GM19099 (cell line): ENCODE data around the gene PTP4A1.

Experiments used
- POLR2A ChIP-seq: IDR thresholded peaks from 3 replicates; pipeline ENCODE4 v1.6.1; 2011; ENCODE audit warnings: low read depth; ENCODE audit not compliant: insufficient read length; ENCODE audit errors: extremely low read depth

The PTP4A1 gene

GRCh38 chr6:63598049-63599036, 26.1 kb downstream of the PTP4A1 start:
- TF ChIP-seq POLR2A, result no peak

DNA sequence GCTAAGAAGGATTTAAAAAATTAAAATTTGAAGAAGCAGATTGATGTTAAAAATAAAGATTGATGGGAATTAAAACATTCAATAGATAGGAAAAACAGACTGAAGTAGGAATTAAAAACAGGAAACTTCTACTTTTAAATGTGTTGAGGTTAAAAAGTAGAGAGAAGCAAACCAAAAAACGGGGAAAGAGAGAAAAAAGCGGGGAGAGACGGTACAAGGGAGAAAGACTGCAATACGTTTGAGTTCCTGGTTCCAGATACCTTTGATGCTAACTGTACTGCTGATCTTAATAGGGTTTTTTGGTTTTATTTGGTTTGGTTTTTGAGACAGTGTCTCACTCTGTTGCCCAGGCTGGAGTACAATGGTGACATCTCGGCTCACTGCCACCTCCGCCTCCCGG, 27.0 kb downstream of the PTP4A1 start:
- TF ChIP-seq POLR2A, result no peak

DNA sequence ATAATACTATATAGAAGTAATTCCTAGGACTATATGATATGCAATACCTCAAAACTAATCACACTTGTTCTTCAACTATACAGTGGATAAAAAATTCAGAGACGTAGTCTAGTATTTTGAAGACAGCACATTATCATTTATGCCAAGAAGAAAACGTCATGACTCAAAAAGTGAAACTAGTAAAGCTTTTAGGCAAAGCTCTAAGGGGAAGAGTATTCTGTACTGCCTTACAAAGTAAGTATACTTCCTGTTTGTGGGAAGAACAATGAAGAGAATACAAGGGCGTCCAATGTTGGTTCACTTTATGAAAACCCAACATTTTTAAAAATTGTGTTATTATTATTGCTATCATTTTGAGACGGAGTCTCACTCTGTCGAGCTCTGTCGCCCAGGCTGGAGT, 27.9 kb downstream of the PTP4A1 start:
- TF ChIP-seq POLR2A, result no peak

DNA sequence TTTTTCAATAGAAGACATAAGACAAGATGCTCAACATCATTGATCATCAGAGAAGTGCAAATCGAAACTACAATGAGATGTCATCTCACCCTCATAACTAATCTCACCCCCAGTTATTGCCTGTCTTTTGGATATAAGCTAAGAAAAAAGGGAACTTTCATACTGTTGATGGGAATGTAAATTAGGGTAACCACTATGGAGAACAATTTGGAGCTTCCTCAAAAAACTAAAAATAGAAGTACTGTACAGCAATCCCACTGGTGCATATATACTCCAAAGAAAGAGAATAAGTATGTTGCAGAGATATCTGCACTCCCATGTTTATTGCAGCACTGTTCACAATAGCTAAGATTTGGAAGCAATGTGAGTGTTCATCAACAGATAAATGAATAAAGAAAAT, 37.0 kb downstream of the PTP4A1 start:
- no peak for TF ChIP-seq POLR2A

DNA sequence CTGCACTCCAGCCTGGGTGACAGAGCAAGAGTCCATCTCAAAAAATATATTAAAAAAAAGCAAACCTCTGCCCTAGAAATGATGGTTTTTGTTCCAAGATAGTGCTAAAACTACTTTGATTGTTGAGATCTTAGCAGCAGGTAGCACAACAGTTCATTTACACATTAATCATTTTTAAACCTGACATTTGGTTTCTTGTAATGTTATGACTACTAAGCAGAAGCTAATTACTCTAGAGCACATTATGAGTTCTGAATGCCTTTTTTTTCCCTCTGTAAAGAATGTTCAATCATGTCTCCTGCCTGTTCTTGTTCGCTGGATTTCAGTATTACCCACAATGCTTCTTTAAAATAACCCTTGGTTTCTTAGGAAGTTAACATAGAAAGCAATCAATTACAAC, 38.7 kb downstream of the PTP4A1 start:
- no peak for TF ChIP-seq POLR2A

GRCh38 chr6:63611560-63611959, 39.3 kb downstream of the PTP4A1 start:
- TF ChIP-seq POLR2A, result no peak

DNA sequence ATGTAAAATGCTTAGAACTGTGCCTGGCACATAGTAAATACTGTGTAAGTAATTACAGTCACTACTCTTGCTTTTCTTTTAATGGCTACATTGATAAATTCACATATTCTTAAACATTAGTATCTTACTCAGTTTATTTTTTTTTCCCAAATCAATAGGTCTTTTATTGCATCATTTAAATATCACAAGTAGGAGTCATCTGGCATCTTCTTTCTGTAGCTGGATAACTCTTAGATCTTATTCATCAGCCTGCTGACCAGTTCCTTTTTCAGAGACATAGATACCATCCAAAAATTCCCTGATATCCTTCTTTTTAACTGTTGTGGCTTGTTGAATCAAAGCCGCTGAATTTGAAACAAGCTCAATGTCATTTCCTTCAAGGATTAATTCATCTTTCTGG, 43.3 kb downstream of the PTP4A1 start:
- TF ChIP-seq POLR2A, result no peak
